Liver (tissue), 9 donors: ENCODE data around the gene TBL1Y. TPM values are rescaled to one million over a fixed set of nuclear protein-coding genes. Genes with fewer than 3 reads are reported as not detected.

ENCODE experiments used
- DNase-seq: peaks from one replicate; pipeline ENCODE4 v3.0.0-alpha.2; 2017; ENCODE audit warnings: low spot score
- H3K27ac ChIP-seq, 2 donors: one replicate each; pipeline ENCODE4 v1.7.0; 2013; ENCODE audit warnings: inconsistent platforms in 2 of 2, low read length in 2 of 2, control low read depth in 1 of 2, low read depth in 1 of 2, mild to moderate bottlenecking in 1 of 2
- H3K27me3 ChIP-seq, 4 donors: one replicate each; pipeline versions ENCODE4 v1.6.1 to v1.7.0; 2013; ENCODE audit warnings: low read length in 3 of 4, inconsistent platforms in 1 of 4, mild to moderate bottlenecking in 1 of 4, moderate library complexity in 1 of 4; ENCODE audit not compliant: control insufficient read depth in 4 of 4, insufficient read depth in 4 of 4
- H3K36me3 ChIP-seq, 4 donors: one replicate each; pipeline versions ENCODE4 v1.6.1 to v1.7.0; 2013; ENCODE audit warnings: low read length in 3 of 4, mild to moderate bottlenecking in 3 of 4, low read depth in 1 of 4, moderate library complexity in 1 of 4; ENCODE audit not compliant: control insufficient read depth in 4 of 4, insufficient read depth in 3 of 4
- H3K4me1 ChIP-seq, 4 donors: one replicate each; pipeline versions ENCODE4 v1.6.1 to v1.7.0; 2013; ENCODE audit warnings: low read length in 3 of 4, mild to moderate bottlenecking in 3 of 4, moderate library complexity in 1 of 4; ENCODE audit not compliant: control insufficient read depth in 4 of 4, insufficient read depth in 4 of 4
- H3K4me3 ChIP-seq, 3 donors: one replicate each; pipeline versions ENCODE4 v1.6.1 to v1.7.0; 2013; ENCODE audit warnings: low read length in 3 of 3, control low read depth in 1 of 3, low read depth in 1 of 3, mild to moderate bottlenecking in 1 of 3
- H3K9ac ChIP-seq, 2 donors: one replicate each; pipeline ENCODE4 v1.7.0; 2013; ENCODE audit warnings: low read length in 2 of 2, mild to moderate bottlenecking in 2 of 2, moderate library complexity in 2 of 2, control low read depth in 1 of 2, low read depth in 1 of 2
- H3K9me3 ChIP-seq, 4 donors: one replicate each; pipeline versions ENCODE4 v1.6.1 to v1.7.0; 2013; ENCODE audit warnings: low read length in 3 of 4; ENCODE audit not compliant: control insufficient read depth in 4 of 4
- ATF3 ChIP-seq: IDR thresholded peaks from 2 replicates; pipeline ENCODE4 v1.6.1; 2016; ENCODE audit warnings: antibody characterized with exemption
- CTCF ChIP-seq: fragments of 150-350 bp; IDR thresholded peaks from 2 replicates; pipeline ENCODE4 v1.5.1; 2017; ENCODE audit warnings: improper control_type of control experiment, low read depth, low read length; ENCODE audit not compliant: missing input control
- EGR1 ChIP-seq, 2 donors: IDR thresholded peaks; 2 replicates each; pipeline ENCODE4 v1.6.1; 2016 to 2018; ENCODE audit warnings: antibody characterized with exemption in 2 of 2, low read depth in 2 of 2
- FOXA1 ChIP-seq: IDR thresholded peaks from 2 replicates; pipeline ENCODE4 v1.6.1; 2016; ENCODE audit warnings: antibody characterized with exemption
- FOXA2 ChIP-seq: IDR thresholded peaks from 2 replicates; pipeline ENCODE4 v1.6.1; 2016; ENCODE audit warnings: antibody characterized with exemption
- GABPA ChIP-seq, 2 donors: IDR thresholded peaks in 1 of 2; conservative IDR thresholded peaks in 1 of 2; 2 replicates each; pipeline ENCODE4 v1.6.1; 2016; ENCODE audit warnings: antibody characterized with exemption in 2 of 2, mild to moderate bottlenecking in 1 of 2, moderate library complexity in 1 of 2
- HNF4A ChIP-seq, 2 donors: conservative IDR thresholded peaks; 2 replicates each; pipeline ENCODE4 v1.6.1; 2016; ENCODE audit warnings: antibody characterized with exemption in 2 of 2, mild to moderate bottlenecking in 2 of 2
- HNF4G ChIP-seq: IDR thresholded peaks from 2 replicates; pipeline ENCODE4 v1.6.1; 2016; ENCODE audit warnings: antibody characterized with exemption
- JUND ChIP-seq, 2 donors: IDR thresholded peaks; 2 replicates each; pipeline ENCODE4 v1.6.1; 2016; ENCODE audit warnings: antibody characterized with exemption in 2 of 2
- MAX ChIP-seq: IDR thresholded peaks from 2 replicates; pipeline ENCODE4 v1.6.1; 2016; ENCODE audit warnings: antibody characterized with exemption
- NR2F2 ChIP-seq: IDR thresholded peaks from 2 replicates; pipeline ENCODE4 v1.6.1; 2016; ENCODE audit warnings: antibody characterized with exemption
- RAD21 ChIP-seq, 2 donors: IDR thresholded peaks; 2 replicates each; pipeline ENCODE4 v1.6.1; 2016; ENCODE audit warnings: antibody characterized with exemption in 2 of 2, mild to moderate bottlenecking in 2 of 2
- REST ChIP-seq: IDR thresholded peaks from 2 replicates; pipeline ENCODE4 v1.6.1; 2016; ENCODE audit warnings: antibody characterized with exemption, mild to moderate bottlenecking
- RXRA ChIP-seq, 2 donors: IDR thresholded peaks; 2 replicates each; pipeline ENCODE4 v1.6.1; 2017 to 2018; ENCODE audit warnings: antibody characterized with exemption in 2 of 2, mild to moderate bottlenecking in 1 of 2
- SP1 ChIP-seq: IDR thresholded peaks from 2 replicates; pipeline ENCODE4 v1.6.1; 2018; ENCODE audit warnings: antibody characterized with exemption, mild to moderate bottlenecking
- TAF1 ChIP-seq: conservative IDR thresholded peaks from 2 replicates; pipeline ENCODE4 v1.6.1; 2016; ENCODE audit warnings: antibody characterized with exemption, mild to moderate bottlenecking
- YY1 ChIP-seq: IDR thresholded peaks from 2 replicates; pipeline ENCODE4 v1.6.1; 2016; ENCODE audit warnings: antibody characterized with exemption, mild to moderate bottlenecking
- ZBTB33 ChIP-seq: IDR thresholded peaks from 2 replicates; pipeline ENCODE4 v1.6.1; 2016; ENCODE audit warnings: antibody characterized with exemption
- WGBS: extraction: QIAGEN DNeasy Blood & Tissue Kit; methylation state at CpG from one replicate; pipeline ENCODE4 v1.1.7; 2013; 5-methylcytosine and 5-hydroxymethylcytosine counted together
- polyA plus RNA-seq, 2 donors: library from polyadenylated mRNA; stranded (reverse) in 1 of 2; unstranded in 1 of 2; fragments of 200-250 nt in 1 of 2; fragments of >200 nt in 1 of 2; fragmentation: Nextera tagmentation in 1 of 2; extraction: Ambion mirVana in 1 of 2; gene quantifications; one replicate each; pipeline versions ENCODE4 v1.2.1 to v1.2.3, GENCODE V29; 2013 to 2015
- total RNA-seq, 2 donors: library from RNA; depleted of rRNA; stranded (reverse); fragments of >200 nt; gene quantifications; one replicate each; pipeline ENCODE4 v1.2.3, GENCODE V29; 2014
- donor health status: healthy.
- donor health status: healthy.
- donor health status: healthy.
- donor health status: healthy.
- donor health status: healthy.

Gene TBL1Y
- total and polyA plus RNA-seq, 4 donors, result 0.72 to 1.6 TPM; not detected in 2

GRCh38 chrY:6964732-6965131, 54.2 kb downstream of the TBL1Y start:
- TF ChIP-seq CTCF (peak; percentile 39), GABPA (IDR thresholded peaks at IDR 0.05 in 1 of 2, conservative IDR thresholded peaks at IDR 0.05 in 1 of 2) (no peak), RAD21 (IDR thresholded peaks at IDR 0.05) (peak in 1 of 2 donors; percentile 84), HNF4G (no peak), FOXA2 (peak; percentile 66), SP1 (no peak)
- WGBS, result under 1% methylated on average over 11 of the region's 11 CpGs
- DNase-seq, result peak; percentile 36

GRCh38 chrY:6966521-6966920, 56.0 kb downstream of the TBL1Y start:
- Histone ChIP-seq H3K27ac (no peak overlapping the region), H3K9me3 (no peaks in the 10 kb centered on the region), H3K36me3 (no peaks in the 10 kb centered on the region), H3K4me3 (no peak overlapping the region), H3K9ac (no peak overlapping the region), H3K4me1 (peaks cover 0 to 2% (median 0%) of the 10 kb centered on the region in 4 donors), H3K27me3 (no peaks in the 10 kb centered on the region)
- no peak for DNase-seq
- no peak for TF ChIP-seq FOXA1
- no peak for TF ChIP-seq CTCF
- no peak for TF ChIP-seq JUND (IDR thresholded peaks at IDR 0.05)
- no peak for TF ChIP-seq YY1
- TF ChIP-seq HNF4G, result no peak
- TF ChIP-seq MAX, result no peak
- TF ChIP-seq ZBTB33, result no peak
- TF ChIP-seq TAF1, result no peak
- no peak for TF ChIP-seq SP1
- no peak for TF ChIP-seq EGR1 (IDR thresholded peaks at IDR 0.05; ENCODE audit: low read depth in 2 of 2)
- no peak for TF ChIP-seq GABPA (IDR thresholded peaks at IDR 0.05 in 1 of 2, conservative IDR thresholded peaks at IDR 0.05 in 1 of 2)
- no peak for TF ChIP-seq REST
- no peak for TF ChIP-seq NR2F2
- TF ChIP-seq RXRA (IDR thresholded peaks at IDR 0.05), result no peak
- TF ChIP-seq RAD21 (IDR thresholded peaks at IDR 0.05), result no peak
- TF ChIP-seq HNF4A (conservative IDR thresholded peaks at IDR 0.05), result no peak
- TF ChIP-seq FOXA2, result no peak
- no peak for TF ChIP-seq ATF3
- WGBS, result 94% methylated on average over 3 of the region's 3 CpGs

More at GRCh38 chrY:6964732-6965131, 54.2 kb downstream of the TBL1Y start:
- Histone ChIP-seq H3K27ac (no peak overlapping the region), H3K9ac (no peak overlapping the region), H3K27me3 (no peaks in the 10 kb centered on the region), H3K9me3 (no peaks in the 10 kb centered on the region), H3K4me3 (no peak overlapping the region), H3K36me3 (no peaks in the 10 kb centered on the region), H3K4me1 (peaks cover 0 to 2% (median 0%) of the 10 kb centered on the region in 4 donors)
